Measurements from ENCODE around the gene PRR20G.

- TF ChIP-seq, protein P1, sequence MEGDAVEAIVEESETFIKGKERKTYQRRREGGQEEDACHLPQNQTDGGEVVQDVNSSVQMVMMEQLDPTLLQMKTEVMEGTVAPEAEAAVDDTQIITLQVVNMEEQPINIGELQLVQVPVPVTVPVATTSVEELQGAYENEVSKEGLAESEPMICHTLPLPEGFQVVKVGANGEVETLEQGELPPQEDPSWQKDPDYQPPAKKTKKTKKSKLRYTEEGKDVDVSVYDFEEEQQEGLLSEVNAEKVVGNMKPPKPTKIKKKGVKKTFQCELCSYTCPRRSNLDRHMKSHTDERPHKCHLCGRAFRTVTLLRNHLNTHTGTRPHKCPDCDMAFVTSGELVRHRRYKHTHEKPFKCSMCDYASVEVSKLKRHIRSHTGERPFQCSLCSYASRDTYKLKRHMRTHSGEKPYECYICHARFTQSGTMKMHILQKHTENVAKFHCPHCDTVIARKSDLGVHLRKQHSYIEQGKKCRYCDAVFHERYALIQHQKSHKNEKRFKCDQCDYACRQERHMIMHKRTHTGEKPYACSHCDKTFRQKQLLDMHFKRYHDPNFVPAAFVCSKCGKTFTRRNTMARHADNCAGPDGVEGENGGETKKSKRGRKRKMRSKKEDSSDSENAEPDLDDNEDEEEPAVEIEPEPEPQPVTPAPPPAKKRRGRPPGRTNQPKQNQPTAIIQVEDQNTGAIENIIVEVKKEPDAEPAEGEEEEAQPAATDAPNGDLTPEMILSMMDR (IDR thresholded peaks at IDR 0.05; ENCODE audit: low read depth, low read length) = no peak
- no peak for TF ChIP-seq EZH2phosphoT487 (IDR thresholded peaks at IDR 0.05; ENCODE audit: low read depth)
Observed at GRCh38 chr3:127304121-127304744, 16.4 kb upstream of the PRR20G start.

Measured in OCI-LY3 (cell line).